Activated CD4-positive, alpha-beta T cell treated with anti-CD3 and anti-CD28 coated beads for 36 hours (primary cell): ENCODE data around the gene ACVR2A. TPM values are rescaled to one million over a fixed set of nuclear protein-coding genes. Genes with fewer than 3 reads are reported as not detected.

Experiments used
- ATAC-seq: fragments of 200-7000 bp; cut with Tn5 transposase; one replicate; pipeline ENCODE4 v1.10.0; 2021; ENCODE audit warnings: mild to moderate bottlenecking, moderate library complexity
- CTCF ChIA-PET: fragments of 350-600 bp; sonication (Branson Sonifier 250); formaldehyde crosslinking; loops from one replicate; lab custom pipeline; 2021; ENCODE audit warnings: antibody characterized with exemption; lab: Charles Lee
- POLR2A ChIA-PET: fragments of 350-600 bp; sonication (Branson Sonifier 250); formaldehyde crosslinking; loops from one replicate; lab custom pipeline; 2021; ENCODE audit warnings: antibody characterized with exemption, inconsistent platforms; lab: Charles Lee
- DNase-seq: peaks from one replicate; pipeline ENCODE4 v3.0.0-alpha.2; 2020
- H3K27ac Mint-ChIP-seq: one replicate; pipeline ENCODE4 v1.8.0; 2021; ENCODE audit warnings: mixed read lengths
- H3K27me3 Mint-ChIP-seq: one replicate; pipeline ENCODE4 v1.8.0; 2021; ENCODE audit warnings: mixed read lengths
- H3K36me3 Mint-ChIP-seq: one replicate; pipeline ENCODE4 v1.8.0; 2021; ENCODE audit warnings: low read depth, mixed read lengths
- H3K4me1 Mint-ChIP-seq: one replicate; pipeline ENCODE4 v1.8.0; 2021; ENCODE audit warnings: mixed read lengths
- H3K4me3 Mint-ChIP-seq: one replicate; pipeline ENCODE4 v1.8.0; 2021; ENCODE audit warnings: mild to moderate bottlenecking, moderate library complexity, mixed read lengths
- H3K9me3 Mint-ChIP-seq: one replicate; pipeline ENCODE4 v1.8.0; 2021; ENCODE audit warnings: low read depth, mixed read lengths
- intact Hi-C, 2 experiments: fragments of 100-400 bp; cut with DNase I in 1 of 2; cut with micrococcal nuclease in 1 of 2; formaldehyde crosslinking; loops; one replicate each; pipeline versions ENCODE4 v1.14.2 to v1.15.1; 2022 to 2024; cut with DNase I, micrococcal nuclease
- total RNA-seq, 2 experiments: library from RNA; stranded (reverse); gene quantifications; one replicate each; pipeline ENCODE4 v1.2.3, GENCODE V29; 2021

The ACVR2A gene
- total RNA-seq, 2 experiments from 2014 or later, result 3.5 TPM

DNA sequence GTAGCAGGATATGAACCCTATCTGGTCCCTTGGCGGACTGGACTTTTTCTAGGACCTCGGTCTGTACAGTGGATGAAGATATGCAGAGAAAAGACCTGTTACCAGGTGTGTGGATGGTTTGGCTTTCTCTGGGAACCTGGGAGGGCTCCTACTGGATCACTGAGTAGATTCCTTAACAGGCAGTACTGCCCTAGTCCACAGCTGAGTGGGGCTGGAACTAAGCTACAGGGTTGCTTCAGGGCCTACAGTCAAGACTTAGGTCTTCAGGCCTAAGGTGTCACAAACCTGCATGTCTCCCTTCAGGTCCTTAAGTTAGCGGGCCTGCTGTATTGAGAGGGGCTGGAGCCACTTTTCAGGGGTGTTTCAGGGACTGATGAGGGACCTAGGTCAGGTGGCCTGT lies 132.8 kb downstream of the ACVR2A start:
- ATAC-seq (no peak), DNase-seq (no peak)
- ChIA-PET CTCF (interaction anchor here (0.6 kb wide), 1 partner anchor 57 kb away, joined by 3 read pairs; no protein-coding TSS in a partner anchor), POLR2A (interaction anchor here (0.6 kb wide), 1 partner anchor 13 kb away, joined by 5 read pairs; no protein-coding TSS in a partner anchor)
- peaks cover 7% of the 10 kb centered on the region for H3K9me3 Mint-ChIP-seq
- intact Hi-C loops, result no loop called here
- H3K27ac Mint-ChIP-seq, result no peak overlapping the region
- no peak overlapping the region for H3K4me3 Mint-ChIP-seq
- no peaks in the 10 kb centered on the region for H3K27me3 Mint-ChIP-seq
- peaks cover 27% of the 10 kb centered on the region for H3K36me3 Mint-ChIP-seq
- peaks cover 17% of the 10 kb centered on the region for H3K4me1 Mint-ChIP-seq

Other genes with a start within 250 kb of the ACVR2A start
- 10 to 100 TPM; 41.2 to 41.8 TPM for gene ORC4, start 175.7 kb downstream of the ACVR2A start, total RNA-seq
- gene MBD5, start 176.1 kb downstream of the ACVR2A start, total RNA-seq, result 10 to 100 TPM; 20.1 to 26.5 TPM